ENCODE data around the gene LGR6.
"Not testable (repeated sequence)": the region's sequence is repeated elsewhere in the genome, so short reads cannot be mapped to it uniquely, and the experiment has no call there.

Gene LGR6

DNA sequence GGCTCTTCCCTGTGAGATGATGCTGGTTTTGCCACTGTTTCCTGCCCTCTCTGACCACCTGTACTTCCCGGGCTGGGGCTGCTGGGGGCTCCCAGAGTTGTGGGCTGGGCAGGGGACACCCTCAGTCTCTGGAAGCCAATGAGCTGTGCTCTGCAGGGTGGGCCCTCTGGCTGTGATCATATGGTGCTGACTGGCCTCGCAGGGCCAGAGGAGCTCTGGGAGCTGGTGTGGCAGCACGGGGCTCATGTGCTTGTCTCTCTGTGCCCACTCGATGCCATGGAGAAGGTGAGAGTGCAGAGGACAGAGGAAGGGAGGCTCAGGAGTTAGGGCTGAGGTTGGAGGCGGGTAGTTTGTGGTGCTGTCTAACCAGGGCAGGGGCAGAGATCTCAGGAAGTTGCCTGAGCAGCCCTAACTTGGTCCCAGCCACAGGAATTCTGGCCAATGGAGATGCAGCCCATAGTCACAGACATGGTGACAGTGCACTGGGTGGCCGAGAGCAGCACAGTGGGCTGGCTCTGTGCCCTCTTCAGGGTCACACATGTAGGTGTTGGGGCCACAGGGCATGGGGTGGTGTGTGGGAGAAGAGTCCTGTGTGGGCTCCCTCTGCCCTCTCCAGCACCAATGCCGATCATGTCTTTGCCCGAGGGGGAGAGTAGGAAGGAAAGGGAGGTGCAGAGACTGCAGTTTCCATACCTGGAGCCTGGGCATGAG, 5.7 kb upstream of the LGR6 start:
- H3K27me3 ChIP-seq (ENCODE audit: insufficient read depth, low read depth): peaks cover 50% of the 10 kb centered on the region

DNA sequence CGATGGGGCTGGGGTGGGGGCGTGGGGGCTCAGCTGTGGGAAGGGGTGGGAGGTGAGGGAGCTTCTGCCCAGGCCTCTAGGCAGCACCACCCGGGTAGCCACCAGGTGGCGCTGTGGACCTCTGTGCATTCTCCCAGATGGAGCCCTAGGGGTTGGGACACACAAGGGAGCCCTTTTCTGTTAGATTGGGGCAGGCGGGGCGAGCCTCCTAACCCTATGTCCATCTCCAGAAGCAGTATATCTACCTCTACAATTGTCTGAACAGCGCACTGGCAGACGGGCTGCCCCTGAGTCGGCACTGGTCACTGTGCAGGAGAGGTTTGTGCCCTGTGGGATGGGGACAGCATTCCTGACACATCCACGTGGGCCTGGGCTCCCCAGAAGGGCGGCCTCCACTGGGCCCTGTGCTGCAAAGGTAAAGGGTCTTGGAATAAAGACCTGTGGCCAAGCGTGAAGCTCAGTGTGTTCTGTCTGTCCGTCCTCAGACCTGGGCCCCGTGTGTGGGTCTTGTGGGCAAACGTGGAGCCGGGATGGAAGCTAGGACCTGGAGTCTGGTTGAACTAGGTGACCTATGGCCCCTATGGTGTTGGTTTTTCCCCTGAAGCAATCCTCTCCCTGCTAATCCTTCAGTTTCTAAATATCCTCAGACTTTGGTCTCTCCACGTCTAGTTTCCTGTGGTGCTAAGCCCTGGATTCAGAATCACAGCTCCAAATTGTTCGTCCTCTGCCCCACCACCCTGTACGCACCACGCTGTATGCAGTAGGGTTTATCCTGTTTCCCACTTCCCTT, 4.4 kb upstream of the LGR6 start:
- no peak overlapping the region for H3K27ac ChIP-seq
- peaks cover 59% of the 10 kb centered on the region for H3K27me3 ChIP-seq (ENCODE audit: insufficient read depth, low read depth)
- H3K4me2 ChIP-seq: no peak overlapping the region
- no peaks in the 10 kb centered on the region for H3K36me3 ChIP-seq (ENCODE audit: insufficient read depth)
- H3K4me1 ChIP-seq (ENCODE audit: low read depth, poor library complexity, severe bottlenecking): peaks cover 4% of the 10 kb centered on the region
- no peak overlapping the region for H3K4me3 ChIP-seq (IDR thresholded peaks at IDR 0.05; ENCODE audit: insufficient read depth, low read depth, low read length)
- H3K9ac ChIP-seq: no peak overlapping the region
- TF ChIP-seq, protein P1, sequence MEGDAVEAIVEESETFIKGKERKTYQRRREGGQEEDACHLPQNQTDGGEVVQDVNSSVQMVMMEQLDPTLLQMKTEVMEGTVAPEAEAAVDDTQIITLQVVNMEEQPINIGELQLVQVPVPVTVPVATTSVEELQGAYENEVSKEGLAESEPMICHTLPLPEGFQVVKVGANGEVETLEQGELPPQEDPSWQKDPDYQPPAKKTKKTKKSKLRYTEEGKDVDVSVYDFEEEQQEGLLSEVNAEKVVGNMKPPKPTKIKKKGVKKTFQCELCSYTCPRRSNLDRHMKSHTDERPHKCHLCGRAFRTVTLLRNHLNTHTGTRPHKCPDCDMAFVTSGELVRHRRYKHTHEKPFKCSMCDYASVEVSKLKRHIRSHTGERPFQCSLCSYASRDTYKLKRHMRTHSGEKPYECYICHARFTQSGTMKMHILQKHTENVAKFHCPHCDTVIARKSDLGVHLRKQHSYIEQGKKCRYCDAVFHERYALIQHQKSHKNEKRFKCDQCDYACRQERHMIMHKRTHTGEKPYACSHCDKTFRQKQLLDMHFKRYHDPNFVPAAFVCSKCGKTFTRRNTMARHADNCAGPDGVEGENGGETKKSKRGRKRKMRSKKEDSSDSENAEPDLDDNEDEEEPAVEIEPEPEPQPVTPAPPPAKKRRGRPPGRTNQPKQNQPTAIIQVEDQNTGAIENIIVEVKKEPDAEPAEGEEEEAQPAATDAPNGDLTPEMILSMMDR (conservative IDR thresholded peaks at IDR 0.05; ENCODE audit: low read depth, low read length): peak; percentile 78
- H2AFZ ChIP-seq (ENCODE audit: low read depth): 0 out of 2 replicates have a peak overlapping the region, but pooled peaks have one; percentile 13
- no peaks in the 10 kb centered on the region for H3K79me2 ChIP-seq (ENCODE audit: insufficient read depth, low read depth)
- H4K20me1 ChIP-seq (ENCODE audit: insufficient read depth): no peaks in the 10 kb centered on the region

More for the DNA sequence above, 5.7 kb upstream of the LGR6 start:
- no peaks in the 10 kb centered on the region for H4K20me1 ChIP-seq (ENCODE audit: insufficient read depth)
- no peak overlapping the region for H3K9ac ChIP-seq
- no peak overlapping the region; the same call in 1 of the 2 replicates for H2AFZ ChIP-seq (ENCODE audit: low read depth)
- H3K79me2 ChIP-seq (ENCODE audit: insufficient read depth, low read depth): no peaks in the 10 kb centered on the region
- H3K4me3 ChIP-seq (IDR thresholded peaks at IDR 0.05; ENCODE audit: insufficient read depth, low read depth, low read length): no peak overlapping the region
- no peak overlapping the region for H3K27ac ChIP-seq
- no peak overlapping the region for H3K4me2 ChIP-seq
- no peaks in the 10 kb centered on the region for H3K36me3 ChIP-seq (ENCODE audit: insufficient read depth)
- TF ChIP-seq, protein P1 (conservative IDR thresholded peaks at IDR 0.05; ENCODE audit: low read depth, low read length): no peak
- peaks cover 4% of the 10 kb centered on the region for H3K4me1 ChIP-seq (ENCODE audit: low read depth, poor library complexity, severe bottlenecking)

DNA sequence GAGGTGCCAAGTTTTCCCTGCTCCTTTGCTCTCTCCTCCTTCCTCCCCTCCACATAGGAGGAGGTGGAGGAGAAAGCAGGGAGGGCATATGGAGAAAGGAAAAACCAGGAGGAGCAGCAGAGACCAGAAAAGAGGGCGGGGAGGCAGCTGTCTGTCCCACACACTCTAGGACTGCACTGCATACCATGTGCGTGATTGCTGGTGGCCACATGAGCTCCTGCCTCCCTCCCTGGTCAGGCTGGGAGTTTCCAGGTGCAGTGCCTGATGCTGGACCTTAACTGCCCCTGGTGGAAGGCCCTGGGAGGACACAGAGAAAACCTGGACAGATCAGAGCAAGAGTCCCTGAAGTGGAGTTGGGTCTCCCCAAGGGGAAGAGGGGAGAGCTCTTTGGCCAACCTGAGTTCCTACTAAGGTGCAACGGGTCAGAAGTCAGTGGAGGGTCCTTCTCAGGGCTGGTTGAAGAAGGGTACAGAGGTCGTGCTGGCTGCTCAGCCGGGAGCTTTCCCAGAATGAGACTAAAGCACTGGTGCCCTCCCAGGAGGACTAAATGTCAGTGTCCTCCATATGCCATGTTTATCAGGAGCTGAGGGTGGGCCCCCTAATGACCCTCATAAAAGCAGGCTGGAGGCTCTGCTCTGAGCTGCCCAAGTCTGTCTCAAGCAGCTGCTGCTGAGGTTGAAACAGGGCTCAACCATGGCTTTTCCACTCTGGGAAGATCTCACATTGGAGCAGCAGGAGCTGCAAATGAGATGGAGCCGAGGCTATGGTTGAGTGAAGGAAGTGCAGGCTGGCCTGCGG, 3.5 kb upstream of the LGR6 start:
- no peak overlapping the region for H2AFZ ChIP-seq (ENCODE audit: low read depth)
- TF ChIP-seq, protein P1 (conservative IDR thresholded peaks at IDR 0.05; ENCODE audit: low read depth, low read length): no peak
- H3K27ac ChIP-seq: no peak overlapping the region
- no peak overlapping the region for H3K9ac ChIP-seq
- no peak overlapping the region for H3K4me3 ChIP-seq (IDR thresholded peaks at IDR 0.05; ENCODE audit: insufficient read depth, low read depth, low read length)
- no peak overlapping the region for H3K4me2 ChIP-seq
- H3K27me3 ChIP-seq (ENCODE audit: insufficient read depth, low read depth): peaks cover 65% of the 10 kb centered on the region
- no peaks in the 10 kb centered on the region for H3K4me1 ChIP-seq (ENCODE audit: low read depth, poor library complexity, severe bottlenecking)
- H3K79me2 ChIP-seq (ENCODE audit: insufficient read depth, low read depth): no peaks in the 10 kb centered on the region
- no peaks in the 10 kb centered on the region for H3K36me3 ChIP-seq (ENCODE audit: insufficient read depth)
- no peaks in the 10 kb centered on the region for H4K20me1 ChIP-seq (ENCODE audit: insufficient read depth)

DNA sequence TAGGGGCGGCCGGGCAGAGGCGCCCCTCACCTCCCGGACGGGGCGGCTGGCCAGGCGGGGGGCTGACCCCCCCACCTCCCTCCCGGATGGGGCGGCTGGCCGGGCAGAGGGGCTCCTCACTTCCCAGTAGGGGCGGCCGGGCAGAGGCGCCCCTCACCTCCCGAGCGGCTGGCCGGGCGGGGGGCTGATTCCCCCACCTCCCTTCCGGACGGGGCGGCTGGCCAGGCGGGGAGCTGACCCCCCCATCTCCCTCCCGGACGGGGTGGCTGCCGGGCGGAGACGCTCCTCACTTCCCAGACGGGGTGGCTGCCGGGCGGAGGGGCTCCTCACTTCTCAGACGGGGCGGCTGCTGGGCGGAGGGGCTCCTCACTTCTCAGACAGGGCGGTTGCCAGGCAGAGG, 2.2 kb upstream of the LGR6 start:
- not testable (repeated sequence) for H3K4me1 ChIP-seq (ENCODE audit: low read depth, poor library complexity, severe bottlenecking)

More for the DNA sequence above, 2.2 kb upstream of the LGR6 start:
- peaks cover 74% of the 10 kb centered on the region for H3K27me3 ChIP-seq (ENCODE audit: insufficient read depth, low read depth)
- H3K27ac ChIP-seq; H3K36me3 ChIP-seq (ENCODE audit: insufficient read depth); H3K4me3 ChIP-seq (IDR thresholded peaks at IDR 0.05; ENCODE audit: insufficient read depth, low read depth, low read length); H2AFZ ChIP-seq (ENCODE audit: low read depth); H3K9ac ChIP-seq; H3K79me2 ChIP-seq (ENCODE audit: insufficient read depth, low read depth); H4K20me1 ChIP-seq (ENCODE audit: insufficient read depth); H3K4me2 ChIP-seq: not testable (repeated sequence)
